Activated CD4-positive, alpha-beta T cell treated with anti-CD3 and anti-CD28 coated beads, Interleukin-2, Interleukin-6, amounts not matched to agents 100 ng/mL and 50 ng/mL, durations not matched to agents 16 hours and 8 hours (primary cell): ENCODE results near the gene CENPO.

Experiments used
- DNase-seq: peaks from one replicate; pipeline ENCODE4 v3.0.0-alpha.2; 2020

The CENPO gene

DNA sequence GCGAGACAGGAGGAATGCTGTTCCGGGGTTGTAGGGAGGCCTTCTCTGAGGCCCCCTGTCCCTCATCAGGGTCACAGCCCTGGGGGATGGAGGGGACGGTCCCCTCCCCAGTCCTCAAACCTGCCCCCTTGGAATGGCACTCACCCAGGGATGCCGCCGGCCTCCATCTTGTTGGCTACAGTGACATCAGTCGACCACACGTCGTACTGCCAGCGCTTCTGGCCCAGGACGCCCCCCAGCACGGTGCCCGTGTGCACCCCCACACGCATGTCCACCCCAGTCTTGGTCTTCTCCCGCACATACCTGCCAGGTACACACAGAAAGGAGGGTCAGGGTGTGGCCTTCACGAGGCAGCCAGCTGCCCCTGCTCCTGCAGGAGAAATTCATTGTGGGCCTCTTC, 46.5 kb downstream of the CENPO start:
- DNase-seq: no peak

GRCh38 chr2:24840164-24840869, 47.1 kb downstream of the CENPO start:
- DNase-seq: no peak

- no peak for DNase-seq
Measured at GRCh38 chr2:24840962-24841945, 48.0 kb downstream of the CENPO start.

DNA sequence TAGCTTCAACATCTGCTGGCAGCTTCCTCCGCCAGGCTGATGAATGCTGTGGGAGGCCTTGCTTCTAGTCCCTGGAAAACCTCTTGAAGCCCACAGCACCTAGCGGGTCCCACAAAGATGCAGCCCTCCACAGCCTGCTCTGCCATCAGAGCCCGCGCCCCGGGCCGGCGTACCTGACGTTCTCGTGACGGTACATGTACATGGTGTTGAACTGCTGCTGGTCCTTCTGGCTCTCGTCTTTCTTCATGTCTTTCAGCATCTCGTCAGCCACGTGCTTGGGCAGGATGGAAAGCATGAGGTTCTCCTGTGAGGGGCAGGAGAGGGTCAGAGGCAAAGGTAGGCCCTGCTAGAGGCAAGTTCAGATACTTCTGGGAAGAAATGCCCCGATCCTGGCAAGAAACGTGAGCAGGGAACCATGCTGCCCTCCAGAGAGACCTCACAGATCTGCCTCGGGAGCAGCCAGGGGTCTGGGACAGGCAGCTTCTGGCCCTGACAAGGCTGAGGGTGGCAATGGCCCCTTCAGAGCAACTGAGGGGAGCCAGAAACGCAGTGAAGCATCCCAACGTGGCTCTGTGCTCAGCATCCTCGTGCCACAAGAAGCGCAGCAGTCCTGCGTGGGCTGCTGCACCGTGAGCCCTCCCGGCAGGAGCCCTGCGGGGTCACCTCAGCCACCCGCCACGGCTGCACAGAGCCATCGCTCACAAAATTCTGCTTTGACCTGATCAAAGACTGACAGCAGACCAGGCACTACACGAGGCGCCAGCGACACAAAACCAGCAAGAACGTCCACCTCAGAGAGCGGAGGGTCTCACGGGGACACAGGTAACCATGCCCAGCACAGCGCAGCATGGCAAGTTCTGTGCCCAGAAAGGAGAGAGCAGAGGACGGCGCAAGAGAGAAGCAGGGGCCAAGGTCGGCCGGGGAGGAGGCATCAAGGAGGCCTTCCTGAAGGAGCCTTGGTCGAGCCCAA, 49.1 kb downstream of the CENPO start:
- DNase-seq: no peak

- no peak for DNase-seq
Measured at GRCh38 chr2:24843330-24843860, 50.2 kb downstream of the CENPO start.

GRCh38 chr2:24844023-24844685, 50.9 kb downstream of the CENPO start:
- DNase-seq: no peak

- no peak for DNase-seq
Measured at GRCh38 chr2:24845691-24846090, 52.5 kb downstream of the CENPO start.

DNA sequence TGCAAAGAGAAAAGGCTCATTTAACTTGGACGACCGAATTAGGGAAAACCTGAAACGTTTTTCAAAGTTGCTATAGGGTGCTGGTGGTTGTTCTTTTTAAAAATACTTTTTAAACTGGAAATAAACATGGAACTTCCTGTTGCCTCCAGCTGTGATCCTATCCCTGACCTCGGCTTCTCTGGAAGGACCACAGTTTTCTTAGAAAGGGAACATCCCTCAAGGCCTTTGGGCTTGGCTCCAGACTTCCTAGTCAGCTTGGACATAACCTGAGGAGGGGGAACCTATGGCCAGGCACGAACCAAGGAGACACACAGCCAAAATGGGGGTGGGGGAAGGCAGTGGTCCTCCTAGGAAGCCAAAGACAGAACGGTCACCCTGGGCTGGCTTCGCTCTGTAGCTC, 57.7 kb downstream of the CENPO start:
- no peak for DNase-seq

DNA sequence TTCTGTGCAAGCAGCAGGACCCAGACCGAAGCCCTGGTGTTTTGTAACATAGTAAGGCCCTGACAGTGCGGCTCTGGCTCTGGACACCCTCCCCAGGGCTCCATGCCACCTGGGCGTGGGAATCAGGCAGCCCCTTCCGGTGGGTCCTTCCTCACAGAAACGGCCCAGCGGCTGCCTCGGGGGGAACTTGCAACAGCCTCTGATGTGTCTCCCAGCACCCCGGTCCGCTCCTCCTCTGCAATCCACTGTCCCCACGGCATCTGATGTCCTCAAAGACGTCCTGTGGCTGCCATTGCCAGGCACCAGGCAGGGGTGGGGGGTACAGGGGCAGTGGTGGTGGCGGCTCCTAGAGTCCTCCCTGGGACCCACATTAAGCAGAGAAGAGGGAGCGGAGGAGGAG, 58.8 kb downstream of the CENPO start:
- no peak for DNase-seq

GRCh38 chr2:24852431-24853020, 59.3 kb downstream of the CENPO start:
- DNase-seq: no peak

GRCh38 chr2:24853046-24853445, 59.8 kb downstream of the CENPO start:
- DNase-seq: no peak

- no peak for DNase-seq
Measured at GRCh38 chr2:24853996-24854395, 60.8 kb downstream of the CENPO start.

DNA sequence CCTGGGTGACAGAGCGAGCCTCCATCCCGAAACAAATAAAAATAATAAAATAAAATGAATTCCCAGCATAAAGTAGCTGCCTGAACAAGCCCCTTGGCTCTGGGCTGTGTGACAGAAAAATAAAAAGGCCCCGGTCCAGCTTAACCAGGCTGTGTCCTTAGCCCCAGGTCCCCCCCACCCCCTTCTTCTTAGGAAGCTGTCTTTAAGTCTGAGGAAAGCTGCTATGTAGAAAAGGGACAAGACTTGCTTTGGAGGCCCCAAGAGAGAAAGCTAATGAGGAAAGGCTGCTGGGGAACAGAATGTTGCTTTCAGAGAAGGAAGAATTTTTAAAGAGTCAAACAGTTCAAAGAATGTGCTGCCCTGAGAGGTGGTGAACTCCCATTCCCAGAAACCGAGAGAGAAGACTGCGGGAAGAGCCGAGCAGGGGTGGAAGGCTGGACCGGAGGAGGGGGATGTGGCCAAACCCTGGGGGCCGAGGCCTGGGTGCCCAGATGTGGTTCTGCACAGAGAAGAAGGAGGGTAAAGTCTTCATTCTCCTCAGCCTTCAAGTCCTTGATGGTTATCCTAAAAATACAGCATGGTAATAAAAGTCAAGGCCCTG, 61.9 kb downstream of the CENPO start:
- DNase-seq: no peak

DNA sequence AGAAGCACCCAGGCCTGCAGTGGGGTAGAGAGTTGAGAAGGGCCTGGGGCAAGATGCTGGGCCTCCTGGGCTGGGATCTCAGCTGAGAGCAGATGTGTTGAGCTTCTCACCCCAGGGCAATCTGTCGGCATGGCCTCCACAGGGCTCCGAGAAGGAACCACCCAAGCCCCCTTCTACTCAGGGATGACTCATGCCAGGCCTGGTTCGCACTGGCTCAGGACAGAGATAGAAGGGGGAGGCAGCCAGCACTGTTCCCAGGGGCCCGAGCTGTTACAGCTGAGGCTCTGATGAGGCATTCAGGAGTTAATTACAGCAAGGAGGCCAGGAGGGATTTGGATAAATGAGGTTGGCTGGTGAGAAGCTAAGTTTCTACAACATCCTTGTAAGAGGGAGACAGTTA, 62.5 kb downstream of the CENPO start:
- no peak for DNase-seq

GRCh38 chr2:24856791-24857211, 63.6 kb downstream of the CENPO start:
- no peak for DNase-seq

DNA sequence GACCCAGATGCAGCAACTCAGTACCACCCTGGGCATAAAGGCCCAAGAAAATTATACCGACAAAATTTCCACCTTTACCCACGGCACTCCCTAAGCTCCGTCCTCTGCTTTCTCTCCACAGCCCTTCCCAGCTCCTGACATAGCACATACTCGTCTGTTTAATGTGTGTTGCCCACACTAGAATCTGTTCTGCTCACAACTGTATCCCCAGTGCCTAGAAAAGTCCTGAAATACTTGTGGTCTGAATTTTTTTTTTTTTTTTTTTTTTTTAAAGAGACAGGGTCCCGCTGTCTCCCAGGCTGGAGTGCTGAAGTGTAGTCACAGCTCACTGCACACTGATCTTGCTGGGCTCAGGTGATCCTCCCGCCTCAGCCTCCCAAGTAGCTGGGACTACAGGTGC, 64.5 kb downstream of the CENPO start:
- DNase-seq: no peak

GRCh38 chr2:24858996-24859395, 65.8 kb downstream of the CENPO start:
- DNase-seq: no peak

- no peak for DNase-seq
Measured at GRCh38 chr2:24859968-24860600, 66.9 kb downstream of the CENPO start.

DNA sequence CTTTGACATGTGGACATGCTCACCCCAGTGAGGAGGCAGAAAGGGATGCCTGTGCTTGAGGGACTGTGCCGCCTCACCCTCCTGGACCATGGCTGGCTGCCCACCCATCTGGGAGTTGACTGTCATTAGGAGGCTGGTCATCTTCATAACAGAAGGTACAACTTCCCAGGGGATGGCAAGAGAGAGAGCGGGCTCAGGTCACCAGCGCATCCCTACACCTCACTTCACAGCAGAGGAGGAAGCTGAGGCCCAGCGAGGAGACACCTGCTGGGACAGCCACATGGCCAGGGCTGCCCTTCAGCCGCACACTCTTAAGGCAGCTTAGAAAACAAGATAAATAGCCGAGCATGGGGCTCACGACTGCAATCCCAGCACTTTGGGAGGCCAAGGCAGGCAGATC, 67.4 kb downstream of the CENPO start:
- DNase-seq: no peak

DNA sequence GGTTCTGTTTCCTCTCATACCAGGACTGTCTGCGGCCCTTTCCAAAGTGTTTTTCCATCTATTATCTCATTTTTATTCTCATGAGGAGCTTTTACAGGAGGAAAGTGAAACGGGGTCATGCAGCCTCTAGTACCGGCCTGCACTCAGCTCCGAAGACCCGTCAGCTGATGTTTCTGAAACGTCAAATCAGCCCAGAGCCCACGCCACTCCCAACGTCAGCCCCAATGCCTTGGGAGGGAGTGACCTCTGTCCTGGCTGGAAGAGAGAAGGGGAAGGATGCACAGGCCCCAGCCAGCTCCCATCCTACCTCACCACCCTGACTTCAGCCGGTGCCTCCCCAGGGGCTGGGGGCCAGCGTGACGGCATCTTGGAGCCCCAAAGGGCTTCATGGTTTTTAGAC, 68.3 kb downstream of the CENPO start:
- DNase-seq: no peak

- no peak for DNase-seq
Measured at GRCh38 chr2:24863641-24864040, 70.4 kb downstream of the CENPO start.
